ENCODE results near the gene STAG2. TPM values are rescaled to one million over a fixed set of nuclear protein-coding genes. Genes with fewer than 3 reads are reported as not detected.
"Not testable (repeated sequence)": the region's sequence is repeated elsewhere in the genome, so short reads cannot be mapped to it uniquely, and the experiment has no call there.

Gene STAG2
- total RNA-seq, 3 donors from 2014 or later, result 60.2 to 91.1 (median 69.5) TPM

- no peak overlapping the region for H3K4me3 ChIP-seq
- no peaks in the 10 kb centered on the region for H3K9me3 ChIP-seq
- no peak for ATAC-seq
- no peaks in the 10 kb centered on the region for H3K36me3 ChIP-seq (ENCODE audit: low read depth)
- intact Hi-C loops (cut with DNase I, micrococcal nuclease), result no loop called here
- no peaks in the 10 kb centered on the region for H3K4me1 ChIP-seq (ENCODE audit: low read depth)
- no peak for TF ChIP-seq CTCF (IDR thresholded peaks at IDR 0.05)
- DNase-seq, result no peak
Observed at GRCh38 chrX:124113621-124114600, 152.4 kb downstream of the STAG2 start.

GRCh38 chrX:124117325-124117724 lies 155.8 kb downstream of the STAG2 start:
- H3K4me1 ChIP-seq (ENCODE audit: low read depth), result no peaks in the 10 kb centered on the region
- intact Hi-C loops (cut with DNase I, micrococcal nuclease), result no loop called here
- TF ChIP-seq CTCF (IDR thresholded peaks at IDR 0.05), result no peak
- ATAC-seq, result no peak
- H3K36me3 ChIP-seq (ENCODE audit: low read depth), result no peaks in the 10 kb centered on the region
- H3K4me3 ChIP-seq, result no peak overlapping the region
- no peak for DNase-seq
- H3K9me3 ChIP-seq, result no peaks in the 10 kb centered on the region

- no peak for TF ChIP-seq CTCF (IDR thresholded peaks at IDR 0.05)
- no peaks in the 10 kb centered on the region for H3K9me3 ChIP-seq
- H3K36me3 ChIP-seq (ENCODE audit: low read depth), result no peaks in the 10 kb centered on the region
- intact Hi-C loops (cut with DNase I, micrococcal nuclease), result no loop called here
- DNase-seq (no peak), ATAC-seq (no peak)
- no peaks in the 10 kb centered on the region for H3K4me1 ChIP-seq (ENCODE audit: low read depth)
- no peak overlapping the region for H3K4me3 ChIP-seq
Observed at GRCh38 chrX:124125471-124125870, 164.0 kb downstream of the STAG2 start.

GRCh38 chrX:124127496-124127895 lies 166.0 kb downstream of the STAG2 start:
- Histone ChIP-seq H3K4me1 (ENCODE audit: low read depth) (no peaks in the 10 kb centered on the region), H3K9me3 (no peaks in the 10 kb centered on the region), H3K36me3 (ENCODE audit: low read depth) (no peaks in the 10 kb centered on the region), H3K4me3 (no peak overlapping the region)
- DNase-seq, result no peak
- no peak for ATAC-seq
- intact Hi-C loops (cut with DNase I, micrococcal nuclease), result no loop called here
- TF ChIP-seq CTCF (IDR thresholded peaks at IDR 0.05), result no peak

- DNase-seq; intact Hi-C loops (cut with DNase I, micrococcal nuclease); H3K4me3 ChIP-seq; H3K9me3 ChIP-seq; H3K4me1 ChIP-seq (ENCODE audit: low read depth); H3K36me3 ChIP-seq (ENCODE audit: low read depth); ATAC-seq: not testable (repeated sequence)
Observed at GRCh38 chrX:124132437-124132836, 170.9 kb downstream of the STAG2 start.

- Histone ChIP-seq H3K36me3 (ENCODE audit: low read depth) (no peaks in the 10 kb centered on the region), H3K9me3 (no peaks in the 10 kb centered on the region), H3K4me1 (ENCODE audit: low read depth) (no peaks in the 10 kb centered on the region), H3K4me3 (no peak overlapping the region)
- ATAC-seq, result no peak
- DNase-seq, result no peak
- TF ChIP-seq CTCF (IDR thresholded peaks at IDR 0.05), result no peak
- intact Hi-C loops (cut with DNase I, micrococcal nuclease), result no loop called here
Observed at GRCh38 chrX:124145749-124146148, 184.2 kb downstream of the STAG2 start.

Data from mucosa of descending colon (tissue), 3 donors.